Keratinocyte (primary cell): Measurements from ENCODE around the gene FIGNL1. TPM values are rescaled to one million over a fixed set of nuclear protein-coding genes. Genes with fewer than 3 reads are reported as not detected.

Source experiments
- DNase-seq: peaks from one replicate; pipeline ENCODE4 v3.0.0-alpha.2; 2011; ENCODE audit warnings: low read depth, missing footprints, low spot score
- FAIRE-seq: peaks from 2 replicates; lab custom pipeline; 2011; peaks lifted over from hg19 to GRCh38; lab: Jason Lieb, UNC
- H2AFZ ChIP-seq: 2 replicates; pipeline ENCODE4 v1.6.0; 2012; ENCODE audit warnings: low read length, control low read depth, inconsistent platforms; ENCODE audit not compliant: control insufficient read depth
- H3K27ac ChIP-seq: 2 replicates; pipeline ENCODE4 v1.5.1; 2011; ENCODE audit warnings: low read length; ENCODE audit not compliant: control insufficient read depth, insufficient read depth
- H3K27me3 ChIP-seq: 3 replicates; pipeline ENCODE4 v1.6.0; 2011; ENCODE audit warnings: low read length; ENCODE audit not compliant: control insufficient read depth, insufficient read depth; ENCODE audit errors: extremely low read depth
- H3K36me3 ChIP-seq, 2 experiments: 2 replicates in 1 of 2; 3 replicates in 1 of 2; pipeline ENCODE4 v1.5.1; 2011; ENCODE audit warnings: low read length in 2 of 2, mild to moderate bottlenecking in 1 of 2; ENCODE audit not compliant: control insufficient read depth in 2 of 2, insufficient read depth in 2 of 2; ENCODE audit errors: extremely low read depth in 1 of 2
- H3K4me1 ChIP-seq: 3 replicates; pipeline ENCODE4 v1.5.1; 2011; ENCODE audit warnings: low read length; ENCODE audit not compliant: control insufficient read depth, insufficient read depth; ENCODE audit errors: extremely low read depth
- H3K4me2 ChIP-seq: 3 replicates; pipeline ENCODE4 v1.6.0; 2011; ENCODE audit warnings: low read depth, low read length; ENCODE audit not compliant: control insufficient read depth, insufficient read depth; ENCODE audit errors: extremely low read depth
- H3K4me3 ChIP-seq, 3 experiments: fragments of 200-600 bp in 1 of 3; sonication (generic) in 1 of 3; 2 replicates in 2 of 3; 3 replicates in 1 of 3; pipeline ENCODE4 v1.5.1; 2011 to 2016; ENCODE audit warnings: low read length in 3 of 3, mild to moderate bottlenecking in 3 of 3, control low read depth in 2 of 3, inconsistent platforms in 1 of 3, low read depth in 1 of 3, mixed read lengths in 1 of 3, mixed run types in 1 of 3, moderate library complexity in 1 of 3; ENCODE audit not compliant: control insufficient read depth in 2 of 3, insufficient read depth in 2 of 3; ENCODE audit errors: extremely low read depth in 1 of 3
- H3K79me2 ChIP-seq: 2 replicates; pipeline ENCODE4 v1.6.0; 2012; ENCODE audit warnings: low read length; ENCODE audit not compliant: control insufficient read depth, insufficient read depth
- H3K9ac ChIP-seq: 3 replicates; pipeline ENCODE4 v1.6.0; 2011; ENCODE audit warnings: low read length; ENCODE audit not compliant: control insufficient read depth, insufficient read depth; ENCODE audit errors: extremely low read depth
- H3K9me1 ChIP-seq: 3 replicates; pipeline ENCODE4 v1.6.0; 2011; ENCODE audit warnings: low read length; ENCODE audit not compliant: control insufficient read depth, insufficient read depth; ENCODE audit errors: extremely low read depth
- H3K9me3 ChIP-seq: 2 replicates; pipeline ENCODE4 v1.5.1; 2012; ENCODE audit warnings: low read depth, low read length; ENCODE audit not compliant: control insufficient read depth
- H4K20me1 ChIP-seq: 3 replicates; pipeline ENCODE4 v1.6.0; 2011; ENCODE audit warnings: low read length; ENCODE audit not compliant: control insufficient read depth, insufficient read depth; ENCODE audit errors: extremely low read depth
- EZH2 ChIP-seq: IDR thresholded peaks from one replicate; pipeline ENCODE4 v1.6.1; 2012; ENCODE audit warnings: inconsistent platforms, mild to moderate bottlenecking, low read length, moderate library complexity
- dilution Hi-C: fragments of 300-500 bp; cut with MboI; formaldehyde crosslinking; loops from one replicate; pipeline ENCODE4 v1.7.0; 2020; ENCODE audit warnings: low sequenced_read_pairs; ENCODE audit not compliant: extremely low pct_ligation_motif_present
- polyA plus RNA-seq, 5 experiments: library from polyadenylated mRNA; depleted of rRNA in 3 of 5; stranded (reverse) in 3 of 5; stranded (forward) in 1 of 5; unstranded in 1 of 5; fragments of >200 nt; gene quantifications; 1 replicate in 1 of 5; 2 replicates in 3 of 5; 3 replicates in 1 of 5; pipeline versions ENCODE4 v1.2.1 to v1.2.3, GENCODE V29; 2011 to 2012; ENCODE audit warnings: missing spikeins in 2 of 5, low read depth in 1 of 5, low replicate concordance in 1 of 5
- TF ChIP-seq, protein P1 (sequence below), 3 experiments: IDR thresholded peaks in 1 of 3; conservative IDR thresholded peaks in 1 of 3; optimal IDR thresholded peaks in 1 of 3; 2 replicates in 2 of 3; 3 replicates in 1 of 3; pipeline versions ENCODE3 to v1.5.1; 2011; ENCODE audit warnings: low read length in 3 of 3, mild to moderate bottlenecking in 3 of 3, moderate library complexity in 2 of 3, control low read depth in 1 of 3, inconsistent platforms in 1 of 3; ENCODE audit not compliant: insufficient read depth in 2 of 3; ENCODE audit errors: extremely low read depth in 1 of 3

FIGNL1 gene
- polyA plus RNA-seq, 1 donor (not counting 4 experiments of a cell fraction or from before 2014, with no cell fraction given): 12.7 TPM

DNA sequence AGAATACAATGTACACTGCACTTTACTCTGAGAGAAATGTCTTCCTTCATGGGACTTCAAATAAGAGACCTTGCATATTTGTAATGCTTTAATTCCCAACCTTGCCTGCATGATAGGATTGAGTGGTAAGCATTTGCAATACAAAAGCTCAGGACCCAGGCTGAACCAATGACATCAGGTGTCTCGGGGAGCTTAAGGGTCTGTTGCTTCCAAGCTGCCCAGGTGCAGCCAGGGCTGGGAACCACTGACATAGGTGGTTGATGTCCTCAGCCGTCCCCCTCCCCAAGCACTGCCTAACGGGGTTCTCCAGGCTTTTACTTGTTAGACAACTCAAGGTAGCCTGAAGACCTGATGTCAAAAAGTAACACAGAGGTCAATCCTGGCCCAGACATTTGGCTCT, 29.1 kb downstream of the FIGNL1 start:
- FAIRE-seq (no peak), DNase-seq (no peak)
- Histone ChIP-seq H3K4me2 (no peak overlapping the region), H3K9me1 (no peaks in the 10 kb centered on the region), H3K4me1 (peaks cover 2% of the 10 kb centered on the region), H2AFZ (no peak overlapping the region), H4K20me1 (no peaks in the 10 kb centered on the region), H3K27me3 (no peaks in the 10 kb centered on the region), H3K36me3 (no peaks in the 10 kb centered on the region), H3K9me3 (no peaks in the 10 kb centered on the region), H3K27ac (no peak overlapping the region), H3K4me3 (no peak overlapping the region), H3K9ac (no peak overlapping the region), H3K79me2 (no peaks in the 10 kb centered on the region)
- TF ChIP-seq EZH2: no peak
- TF ChIP-seq, protein P1, sequence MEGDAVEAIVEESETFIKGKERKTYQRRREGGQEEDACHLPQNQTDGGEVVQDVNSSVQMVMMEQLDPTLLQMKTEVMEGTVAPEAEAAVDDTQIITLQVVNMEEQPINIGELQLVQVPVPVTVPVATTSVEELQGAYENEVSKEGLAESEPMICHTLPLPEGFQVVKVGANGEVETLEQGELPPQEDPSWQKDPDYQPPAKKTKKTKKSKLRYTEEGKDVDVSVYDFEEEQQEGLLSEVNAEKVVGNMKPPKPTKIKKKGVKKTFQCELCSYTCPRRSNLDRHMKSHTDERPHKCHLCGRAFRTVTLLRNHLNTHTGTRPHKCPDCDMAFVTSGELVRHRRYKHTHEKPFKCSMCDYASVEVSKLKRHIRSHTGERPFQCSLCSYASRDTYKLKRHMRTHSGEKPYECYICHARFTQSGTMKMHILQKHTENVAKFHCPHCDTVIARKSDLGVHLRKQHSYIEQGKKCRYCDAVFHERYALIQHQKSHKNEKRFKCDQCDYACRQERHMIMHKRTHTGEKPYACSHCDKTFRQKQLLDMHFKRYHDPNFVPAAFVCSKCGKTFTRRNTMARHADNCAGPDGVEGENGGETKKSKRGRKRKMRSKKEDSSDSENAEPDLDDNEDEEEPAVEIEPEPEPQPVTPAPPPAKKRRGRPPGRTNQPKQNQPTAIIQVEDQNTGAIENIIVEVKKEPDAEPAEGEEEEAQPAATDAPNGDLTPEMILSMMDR (optimal IDR thresholded peaks at IDR 0.05 in 1 of 3, IDR thresholded peaks at IDR 0.05 in 1 of 3, conservative IDR thresholded peaks at IDR 0.05 in 1 of 3; ENCODE audit: extremely low read depth in 1 of 3, insufficient read depth in 2 of 3, low read length in 3 of 3): no peak
- dilution Hi-C loops: no loop called here

DNA sequence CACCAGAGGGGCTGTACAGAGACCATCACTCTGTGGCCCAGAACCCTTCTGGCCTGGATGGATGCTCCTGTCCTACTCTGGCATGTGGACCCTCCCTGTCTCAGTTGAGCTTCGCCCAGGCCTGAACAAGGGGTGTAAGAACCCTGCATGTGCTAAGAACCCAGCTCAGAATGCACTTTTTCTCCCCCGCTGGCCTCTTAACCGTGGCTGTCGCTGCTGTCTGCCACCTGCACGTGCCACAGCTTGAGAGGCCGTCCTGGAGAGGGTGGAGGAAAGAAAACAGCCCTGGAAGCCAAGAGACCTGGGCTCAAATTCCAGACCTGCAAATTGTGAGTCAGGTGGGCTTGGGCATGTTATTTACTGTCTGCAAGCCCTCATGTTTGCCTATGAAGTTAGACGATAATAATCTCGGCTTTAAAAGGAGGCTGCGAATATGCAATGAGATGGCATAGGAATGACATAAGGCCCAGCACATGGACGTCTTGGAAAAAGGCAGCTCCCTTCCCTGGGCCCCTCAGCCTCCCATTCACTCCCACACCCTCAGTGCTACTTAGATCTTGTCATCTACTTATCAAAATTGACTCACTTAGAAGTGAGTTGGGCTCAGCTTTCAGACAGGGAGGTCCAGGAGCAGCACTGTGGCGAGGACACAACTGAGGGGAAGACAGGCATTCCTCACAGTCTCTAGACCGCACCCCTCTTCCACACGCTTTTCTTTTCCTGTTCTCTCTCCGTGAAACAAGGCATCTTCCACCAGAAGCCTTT, 31.4 kb downstream of the FIGNL1 start:
- no peaks in the 10 kb centered on the region for H3K9me3 ChIP-seq
- no peak for DNase-seq
- TF ChIP-seq, protein P1 (optimal IDR thresholded peaks at IDR 0.05 in 1 of 3, IDR thresholded peaks at IDR 0.05 in 1 of 3, conservative IDR thresholded peaks at IDR 0.05 in 1 of 3; ENCODE audit: extremely low read depth in 1 of 3, insufficient read depth in 2 of 3, low read length in 3 of 3): no peak
- TF ChIP-seq EZH2: no peak
- H3K9ac ChIP-seq: no peak overlapping the region
- FAIRE-seq: no peak
- H3K27ac ChIP-seq: no peak overlapping the region
- H3K9me1 ChIP-seq: no peaks in the 10 kb centered on the region
- no peaks in the 10 kb centered on the region for H3K36me3 ChIP-seq
- H3K79me2 ChIP-seq: no peaks in the 10 kb centered on the region
- no peaks in the 10 kb centered on the region for H4K20me1 ChIP-seq
- H3K4me2 ChIP-seq: no peak overlapping the region
- dilution Hi-C loops: no loop called here
- H2AFZ ChIP-seq: no peak overlapping the region
- no peaks in the 10 kb centered on the region for H3K27me3 ChIP-seq
- H3K4me3 ChIP-seq: no peak overlapping the region
- H3K4me1 ChIP-seq: peaks cover 2% of the 10 kb centered on the region
